ENCODE measurements around the gene AGTRAP.

AGTRAP gene

DNA sequence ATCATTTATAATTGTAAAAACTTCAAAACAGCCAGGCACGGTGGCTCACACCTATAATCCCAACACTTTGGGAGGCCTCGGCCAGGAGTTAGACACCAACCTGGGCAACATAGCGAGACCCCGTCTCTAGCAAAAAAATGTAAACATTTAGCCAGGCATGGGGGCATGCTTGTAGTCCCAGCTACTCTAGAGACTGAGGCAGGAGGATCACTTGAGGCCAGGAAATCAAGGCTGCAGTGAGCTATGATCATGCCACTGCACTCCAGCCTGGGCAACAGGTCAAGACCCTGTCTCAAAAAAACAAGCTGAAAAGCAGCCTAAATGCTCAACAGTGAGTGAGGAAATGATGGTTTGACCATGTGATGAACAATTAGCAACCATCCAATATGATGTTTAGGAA lies 33.3 kb downstream of the AGTRAP start:
- 86% methylated on average over 4 of the region's 4 CpGs for WGBS
- no peaks in the 10 kb centered on the region for H3K9me3 ChIP-seq (ENCODE audit: control insufficient read depth, low read length)

DNA sequence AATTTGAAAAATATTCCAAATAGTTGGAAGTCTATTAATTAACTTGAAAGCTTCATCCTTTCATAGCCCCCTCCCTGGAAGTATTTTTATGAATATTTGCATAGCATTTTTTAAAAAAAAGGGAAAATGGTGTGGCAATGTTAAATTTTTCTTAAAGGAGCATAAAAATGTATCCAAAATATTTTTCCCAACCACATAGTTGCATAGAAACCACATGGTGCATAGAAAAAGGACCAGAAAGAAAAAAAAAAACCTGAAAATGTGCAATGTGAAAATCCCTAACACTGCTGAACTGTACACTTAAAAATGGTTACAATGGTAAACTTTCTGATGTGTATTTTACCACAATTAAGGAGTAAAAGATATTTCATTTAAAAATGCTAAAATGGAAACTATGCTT lies 34.1 kb downstream of the AGTRAP start:
- H3K9me3 ChIP-seq (ENCODE audit: control insufficient read depth, low read length) = no peaks in the 10 kb centered on the region
- no peak overlapping the region for H3K9ac ChIP-seq (ENCODE audit: low read length)
- H2AFZ ChIP-seq (ENCODE audit: low read depth, low read length) = no peak overlapping the region
- no peak overlapping the region for H4K8ac ChIP-seq (ENCODE audit: low read length)
- no peak for DNase-seq
- no peak overlapping the region for H3K4me3 ChIP-seq (ENCODE audit: insufficient read depth in 1 of 2, low read depth in 1 of 2, low read length in 2 of 2)
- no peaks in the 10 kb centered on the region for H3K79me1 ChIP-seq (replicated peaks; ENCODE audit: low read length, poor library complexity, severe bottlenecking)
- H4K91ac ChIP-seq (ENCODE audit: low read length) = no peak overlapping the region
- no peak overlapping the region for H3K18ac ChIP-seq (ENCODE audit: low read depth in 1 of 2, low read length in 2 of 2)
- no peak overlapping the region for H3K14ac ChIP-seq (ENCODE audit: low read length in 2 of 2)
- no peak overlapping the region for H2BK15ac ChIP-seq (ENCODE audit: low read depth, poor library complexity, severe bottlenecking)
- peaks cover 15 to 29% of the 10 kb centered on the region in 2 experiments for H3K27me3 ChIP-seq (ENCODE audit: control insufficient read depth in 1 of 2, insufficient read depth in 1 of 2, low read length in 2 of 2)
- no peak overlapping the region for H3K4ac ChIP-seq (ENCODE audit: low read depth in 1 of 2, low read length in 2 of 2)
- H3K4me1 ChIP-seq (ENCODE audit: control insufficient read depth, insufficient read depth, low read depth, low read length) = no peaks in the 10 kb centered on the region
- no peak overlapping the region for H3K27ac ChIP-seq (ENCODE audit: low read length, poor library complexity, severe bottlenecking)
- no peak overlapping the region for H2AK5ac ChIP-seq (ENCODE audit: low read length, severe bottlenecking)
- no peak overlapping the region for H3K23ac ChIP-seq (ENCODE audit: low read length in 2 of 2)
- H2BK12ac ChIP-seq (ENCODE audit: low read length in 2 of 2) = no peak overlapping the region
- no peaks in the 10 kb centered on the region for H3K36me3 ChIP-seq (ENCODE audit: control insufficient read depth in 1 of 2, insufficient read depth in 2 of 2, low read depth in 1 of 2, low read length in 2 of 2)
- no peak overlapping the region for H3K4me2 ChIP-seq (ENCODE audit: low read length, poor library complexity, severe bottlenecking)
- no peak overlapping the region for H2BK120ac ChIP-seq (ENCODE audit: low read depth, low read length)
- no peak overlapping the region for H2BK5ac ChIP-seq (ENCODE audit: low read depth, low read length, poor library complexity, severe bottlenecking)

More for the DNA sequence above, 33.3 kb downstream of the AGTRAP start:
- Histone ChIP-seq H2AFZ (ENCODE audit: low read depth, low read length) (no peak overlapping the region), H3K27ac (ENCODE audit: low read length, poor library complexity, severe bottlenecking) (no peak overlapping the region), H4K8ac (ENCODE audit: low read length) (no peak overlapping the region), H3K4me2 (ENCODE audit: low read length, poor library complexity, severe bottlenecking) (no peak overlapping the region), H2BK15ac (ENCODE audit: low read depth, poor library complexity, severe bottlenecking) (no peak overlapping the region), H3K27me3 (ENCODE audit: control insufficient read depth in 1 of 2, insufficient read depth in 1 of 2, low read length in 2 of 2) (peaks cover 15 to 25% of the 10 kb centered on the region in 2 experiments), H3K9ac (ENCODE audit: low read length) (no peak overlapping the region), H2BK5ac (ENCODE audit: low read depth, low read length, poor library complexity, severe bottlenecking) (no peak overlapping the region), H3K4me3 (ENCODE audit: insufficient read depth in 1 of 2, low read depth in 1 of 2, low read length in 2 of 2) (no peak overlapping the region), H3K4ac (ENCODE audit: low read depth in 1 of 2, low read length in 2 of 2) (no peak overlapping the region), H3K14ac (ENCODE audit: low read length in 2 of 2) (no peak overlapping the region), H4K91ac (ENCODE audit: low read length) (no peak overlapping the region), H3K23ac (ENCODE audit: low read length in 2 of 2) (no peak overlapping the region), H3K4me1 (ENCODE audit: control insufficient read depth, insufficient read depth, low read depth, low read length) (no peaks in the 10 kb centered on the region), H2AK5ac (ENCODE audit: low read length, severe bottlenecking) (no peak overlapping the region), H3K18ac (ENCODE audit: low read depth in 1 of 2, low read length in 2 of 2) (no peak overlapping the region), H2BK12ac (ENCODE audit: low read length in 2 of 2) (no peak overlapping the region), H3K79me1 (replicated peaks; ENCODE audit: low read length, poor library complexity, severe bottlenecking) (no peaks in the 10 kb centered on the region), H2BK120ac (ENCODE audit: low read depth, low read length) (no peak overlapping the region), H3K36me3 (ENCODE audit: control insufficient read depth in 1 of 2, insufficient read depth in 2 of 2, low read depth in 1 of 2, low read length in 2 of 2) (no peaks in the 10 kb centered on the region)
- DNase-seq = no peak

DNA sequence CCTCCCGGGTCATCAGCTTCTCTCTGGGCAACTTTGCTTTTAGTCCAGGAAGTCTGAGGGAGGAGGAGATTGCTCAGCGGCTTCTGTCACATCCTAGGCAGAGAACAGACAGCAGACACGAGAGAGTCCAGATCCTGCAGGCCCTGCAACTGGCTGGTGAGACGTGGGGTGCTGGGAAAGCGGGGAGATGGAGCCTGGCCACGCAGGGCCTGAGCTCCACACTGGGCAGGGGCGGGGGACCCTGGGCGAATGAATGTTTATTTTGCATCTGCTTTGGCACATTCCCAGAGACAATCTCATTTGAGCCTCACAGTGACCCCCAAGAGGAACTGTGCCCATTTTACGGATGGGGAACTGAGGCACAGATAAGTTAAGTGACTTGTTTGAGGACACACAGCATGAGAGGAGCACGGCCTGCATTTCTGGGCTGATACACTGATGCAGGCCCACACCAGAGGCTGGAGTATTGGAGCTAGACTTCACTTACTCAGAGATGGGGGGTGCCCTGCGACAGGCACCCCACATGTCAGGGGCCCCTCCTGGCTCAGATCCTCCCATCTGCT lies 35.6 kb downstream of the AGTRAP start:
- H3K4me3 ChIP-seq (ENCODE audit: insufficient read depth in 1 of 2, low read depth in 1 of 2, low read length in 2 of 2) = no peak overlapping the region
- no peaks in the 10 kb centered on the region for H3K9me3 ChIP-seq (ENCODE audit: control insufficient read depth, low read length)
- H3K4me1 ChIP-seq (ENCODE audit: control insufficient read depth, insufficient read depth, low read depth, low read length) = no peaks in the 10 kb centered on the region
- H3K23ac ChIP-seq (ENCODE audit: low read length in 2 of 2) = no peak overlapping the region
- H2BK120ac ChIP-seq (ENCODE audit: low read depth, low read length) = no peak overlapping the region
- no peak overlapping the region for H2BK12ac ChIP-seq (ENCODE audit: low read length in 2 of 2)
- H4K8ac ChIP-seq (ENCODE audit: low read length) = no peak overlapping the region
- no peak overlapping the region for H3K14ac ChIP-seq (ENCODE audit: low read length in 2 of 2)
- H3K79me1 ChIP-seq (replicated peaks; ENCODE audit: low read length, poor library complexity, severe bottlenecking) = no peaks in the 10 kb centered on the region
- H3K9ac ChIP-seq (ENCODE audit: low read length) = no peak overlapping the region
- no peaks in the 10 kb centered on the region for H3K36me3 ChIP-seq (ENCODE audit: control insufficient read depth in 1 of 2, insufficient read depth in 2 of 2, low read depth in 1 of 2, low read length in 2 of 2)
- 69% methylated on average over 11 of the region's 11 CpGs for WGBS
- H2BK5ac ChIP-seq (ENCODE audit: low read depth, low read length, poor library complexity, severe bottlenecking) = no peak overlapping the region
- H2AFZ ChIP-seq (ENCODE audit: low read depth, low read length) = no peak overlapping the region
- no peak overlapping the region for H2AK5ac ChIP-seq (ENCODE audit: low read length, severe bottlenecking)
- no peak for DNase-seq
- no peak overlapping the region for H3K18ac ChIP-seq (ENCODE audit: low read depth in 1 of 2, low read length in 2 of 2)
- no peak overlapping the region for H3K4ac ChIP-seq (ENCODE audit: low read depth in 1 of 2, low read length in 2 of 2)
- H3K27me3 ChIP-seq (ENCODE audit: control insufficient read depth in 1 of 2, insufficient read depth in 1 of 2, low read length in 2 of 2) = peaks cover 12 to 25% of the 10 kb centered on the region in 2 experiments
- no peak overlapping the region for H4K91ac ChIP-seq (ENCODE audit: low read length)
- no peak overlapping the region for H2BK15ac ChIP-seq (ENCODE audit: low read depth, poor library complexity, severe bottlenecking)
- no peak overlapping the region for H3K4me2 ChIP-seq (ENCODE audit: low read length, poor library complexity, severe bottlenecking)
- H3K27ac ChIP-seq (ENCODE audit: low read length, poor library complexity, severe bottlenecking) = no peak overlapping the region

DNA sequence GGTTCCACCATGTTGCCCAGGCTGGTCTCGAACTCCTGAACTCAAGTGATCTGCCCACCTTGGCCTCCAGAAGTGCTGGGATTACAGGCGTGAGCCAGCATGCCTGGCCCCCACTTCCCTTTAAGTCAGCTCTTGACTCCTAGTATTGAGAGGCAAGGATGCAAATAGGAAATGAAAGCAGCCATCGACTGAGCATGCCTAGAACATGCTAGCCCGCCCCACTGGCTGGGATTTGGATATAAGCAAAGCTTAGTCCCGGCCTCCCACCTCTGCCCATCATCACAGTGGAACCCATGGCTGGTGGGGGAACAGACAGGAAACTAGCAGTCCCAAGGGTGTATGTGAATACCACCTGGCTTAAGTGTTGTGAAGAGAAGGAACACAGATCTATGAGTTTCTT lies 36.5 kb downstream of the AGTRAP start:
- no peak overlapping the region for H3K27ac ChIP-seq (ENCODE audit: low read length, poor library complexity, severe bottlenecking)
- no peak overlapping the region for H2BK15ac ChIP-seq (ENCODE audit: low read depth, poor library complexity, severe bottlenecking)
- H3K4me3 ChIP-seq (ENCODE audit: insufficient read depth in 1 of 2, low read depth in 1 of 2, low read length in 2 of 2) = no peak overlapping the region
- no peak overlapping the region for H3K4ac ChIP-seq (ENCODE audit: low read depth in 1 of 2, low read length in 2 of 2)
- H2AK5ac ChIP-seq (ENCODE audit: low read length, severe bottlenecking) = no peak overlapping the region
- no peak overlapping the region for H2BK12ac ChIP-seq (ENCODE audit: low read length in 2 of 2)
- H3K9ac ChIP-seq (ENCODE audit: low read length) = no peak overlapping the region
- H4K8ac ChIP-seq (ENCODE audit: low read length) = no peak overlapping the region
- H3K23ac ChIP-seq (ENCODE audit: low read length in 2 of 2) = no peak overlapping the region
- DNase-seq = no peak
- no peak overlapping the region for H2BK120ac ChIP-seq (ENCODE audit: low read depth, low read length)
- no peaks in the 10 kb centered on the region for H3K79me1 ChIP-seq (replicated peaks; ENCODE audit: low read length, poor library complexity, severe bottlenecking)
- H3K18ac ChIP-seq (ENCODE audit: low read depth in 1 of 2, low read length in 2 of 2) = no peak overlapping the region
- H2AFZ ChIP-seq (ENCODE audit: low read depth, low read length) = no peak overlapping the region
- H3K4me2 ChIP-seq (ENCODE audit: low read length, poor library complexity, severe bottlenecking) = no peak overlapping the region
- no peak overlapping the region for H2BK5ac ChIP-seq (ENCODE audit: low read depth, low read length, poor library complexity, severe bottlenecking)
- no peaks in the 10 kb centered on the region for H3K4me1 ChIP-seq (ENCODE audit: control insufficient read depth, insufficient read depth, low read depth, low read length)
- H4K91ac ChIP-seq (ENCODE audit: low read length) = peak overlapping the region; percentile 58
- H3K9me3 ChIP-seq (ENCODE audit: control insufficient read depth, low read length) = no peaks in the 10 kb centered on the region
- WGBS = 80% methylated on average over 4 of the region's 5 CpGs
- H3K27me3 ChIP-seq (ENCODE audit: control insufficient read depth in 1 of 2, insufficient read depth in 1 of 2, low read length in 2 of 2) = peaks cover 3 to 16% of the 10 kb centered on the region in 2 experiments
- no peak overlapping the region for H3K14ac ChIP-seq (ENCODE audit: low read length in 2 of 2)
- no peaks in the 10 kb centered on the region for H3K36me3 ChIP-seq (ENCODE audit: control insufficient read depth in 1 of 2, insufficient read depth in 2 of 2, low read depth in 1 of 2, low read length in 2 of 2)
